HepG2 (cell line): ENCODE data around the gene ZC3H7B. TPM values are rescaled to one million over a fixed set of nuclear protein-coding genes. Genes with fewer than 3 reads are reported as not detected.

Experiments used
- BORCS8-MEF2B ChIP-seq: sonication (generic); formaldehyde crosslinking; IDR thresholded peaks from 2 replicates; pipeline ENCODE4 v1.8.0; 2022; ENCODE audit warnings: mild to moderate bottlenecking, missing genetic modification reagents
- CEBPG ChIP-seq: IDR thresholded peaks from 2 replicates; pipeline ENCODE4 v1.6.1; 2016
- EZH2 ChIP-seq: conservative IDR thresholded peaks from 2 replicates; pipeline ENCODE4 v1.6.1; 2012; ENCODE audit warnings: mild to moderate bottlenecking, low read depth, low read length, moderate library complexity
- RELA ChIP-seq: sonication (generic); formaldehyde crosslinking; IDR thresholded peaks from 2 replicates; pipeline ENCODE4 v1.4.0; 2020; ENCODE audit warnings: missing genetic modification reagents
- SOX6 ChIP-seq, 2 experiments: fragments of 450-650 bp in 1 of 2; sonication (generic) in 1 of 2; formaldehyde crosslinking in 1 of 2; IDR thresholded peaks; 2 replicates each; pipeline versions ENCODE4 v1.4.0 to v1.6.1; 2017 to 2020; ENCODE audit warnings: antibody characterized with exemption in 1 of 2, mild to moderate bottlenecking in 1 of 2, missing genetic modification reagents in 1 of 2
- YEATS4 ChIP-seq: sonication (generic); formaldehyde crosslinking; IDR thresholded peaks from 2 replicates; pipeline ENCODE4 v1.4.0; 2020; ENCODE audit warnings: missing genetic modification reagents, borderline replicate concordance
- YY1 ChIP-seq: IDR thresholded peaks from 2 replicates; pipeline ENCODE4 v1.6.1; 2011; ENCODE audit warnings: low read length, low read depth, moderate library complexity, mild to moderate bottlenecking; ENCODE audit not compliant: insufficient read depth, insufficient replicate concordance
- ZC3H4 ChIP-seq: sonication (generic); formaldehyde crosslinking; IDR thresholded peaks from 2 replicates; pipeline ENCODE4 v1.4.0; 2020; ENCODE audit warnings: missing genetic modification reagents, borderline replicate concordance
- ZNF367 ChIP-seq: sonication (generic); formaldehyde crosslinking; IDR thresholded peaks from 2 replicates; pipeline ENCODE4 v1.4.0; 2020; ENCODE audit warnings: missing genetic modification reagents, borderline replicate concordance
- ZNF431 ChIP-seq: sonication (generic); formaldehyde crosslinking; IDR thresholded peaks from 2 replicates; pipeline ENCODE4 v1.9.0; 2022; ENCODE audit warnings: missing genetic modification reagents, low read depth, mild to moderate bottlenecking, borderline replicate concordance
- ZNF629 ChIP-seq: sonication (generic); formaldehyde crosslinking; conservative IDR thresholded peaks from 2 replicates; pipeline ENCODE4 v1.5.0; 2020; ENCODE audit warnings: missing genetic modification reagents
- ZNF781 ChIP-seq: sonication (generic); formaldehyde crosslinking; IDR thresholded peaks from 2 replicates; pipeline ENCODE4 v1.5.1; 2020; ENCODE audit warnings: borderline replicate concordance, mild to moderate bottlenecking, missing genetic modification reagents; ENCODE audit errors: not compliant biosample characterization
- polyA plus RNA-seq, 8 experiments: library from polyadenylated mRNA; depleted of rRNA in 3 of 8; stranded (reverse) in 7 of 8; unstranded in 1 of 8; fragments of >200 nt; fragmentation: Illumina TruSeq in 4 of 8; extraction: Trizol in 4 of 8; gene quantifications; 2 replicates each; pipeline versions ENCODE4 v1.2.1 to v1.2.3, GENCODE V29; 2011 to 2016; ENCODE audit warnings: low read depth in 4 of 8, missing spikeins in 1 of 8, mixed read lengths in 1 of 8; ENCODE audit not compliant: insufficient read depth in 1 of 8
- total RNA-seq, 5 experiments: library from RNA; depleted of rRNA; stranded (reverse); fragments of >200 nt; fragmentation: Illumina TruSeq; extraction: Trizol; gene quantifications; 2 replicates each; pipeline ENCODE4 v1.2.3, GENCODE V29; 2016; ENCODE audit warnings: low read depth in 1 of 5
- TF ChIP-seq, protein P1 (sequence below): sonication (generic); formaldehyde crosslinking; IDR thresholded peaks from 2 replicates; pipeline ENCODE4 v1.4.0; 2020; ENCODE audit warnings: missing genetic modification reagents, borderline replicate concordance
- TF ChIP-seq, protein P2 (sequence below): sonication (generic); formaldehyde crosslinking; IDR thresholded peaks from 2 replicates; pipeline ENCODE4 v1.4.0; 2020; ENCODE audit warnings: missing genetic modification reagents
- TF ChIP-seq, protein P3 (sequence below): sonication (generic); formaldehyde crosslinking; IDR thresholded peaks from 2 replicates; pipeline ENCODE4 v1.5.1; 2020; ENCODE audit warnings: missing genetic modification reagents, mild to moderate bottlenecking, borderline replicate concordance
- TF ChIP-seq, protein P4 (sequence below): sonication (generic); formaldehyde crosslinking; IDR thresholded peaks from 2 replicates; pipeline ENCODE4 v1.4.0; 2020; ENCODE audit warnings: missing genetic modification reagents

ZC3H7B gene
- total and polyA plus RNA-seq, 2 of the 13 experiments (the other 11 are each of a cell fraction or from before 2014, with no cell fraction given), result 26.4 to 37.2 TPM

DNA sequence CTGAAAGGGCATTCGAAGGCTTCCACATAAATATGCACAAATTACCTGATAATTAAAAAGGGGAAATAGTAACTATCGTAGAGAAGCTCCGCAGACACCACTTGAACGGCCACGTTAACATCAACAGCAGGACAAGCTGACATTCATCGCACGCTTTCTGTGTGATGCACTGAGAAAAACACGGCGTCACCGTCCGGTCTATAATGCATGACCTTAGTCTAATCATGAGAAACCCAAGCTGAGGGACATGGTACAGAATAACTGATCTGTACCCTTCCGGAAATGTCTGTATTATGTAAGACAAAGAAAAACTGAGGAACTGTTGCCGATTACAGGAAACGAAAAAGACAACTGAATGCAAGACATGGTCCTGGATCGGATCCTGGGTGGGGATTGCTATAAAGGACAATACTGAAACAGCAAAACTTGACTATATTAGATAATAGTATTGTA is 14.7 kb upstream of the ZC3H7B start (continued):
- TF ChIP-seq ZC3H4 (CRISPR knock-in tag) (0 out of 2 replicates have a peak, but pooled peaks have one; percentile 48), ZNF781 (CRISPR knock-in tag) (no peak), BORCS8-MEF2B (no peak), SOX6 (IDR thresholded peaks at IDR 0.05) (no peak), SOX6 (CRISPR knock-in tag; IDR thresholded peaks at IDR 0.05) (peak; percentile 36), ZNF629 (peak; percentile 52), ZNF431 (CRISPR knock-in tag) (no peak), ZNF367 (CRISPR knock-in tag) (0 out of 2 replicates have a peak, but pooled peaks have one; percentile 33), EZH2 (no peak), RELA (CRISPR knock-in tag) (0 out of 2 replicates have a peak, but pooled peaks have one; percentile 17), YEATS4 (CRISPR knock-in tag) (peak; percentile 29), YY1 (no peak), CEBPG (CRISPR knock-in tag) (0 out of 2 replicates have a peak, but pooled peaks have one; percentile 40)
- TF ChIP-seq, protein P1, sequence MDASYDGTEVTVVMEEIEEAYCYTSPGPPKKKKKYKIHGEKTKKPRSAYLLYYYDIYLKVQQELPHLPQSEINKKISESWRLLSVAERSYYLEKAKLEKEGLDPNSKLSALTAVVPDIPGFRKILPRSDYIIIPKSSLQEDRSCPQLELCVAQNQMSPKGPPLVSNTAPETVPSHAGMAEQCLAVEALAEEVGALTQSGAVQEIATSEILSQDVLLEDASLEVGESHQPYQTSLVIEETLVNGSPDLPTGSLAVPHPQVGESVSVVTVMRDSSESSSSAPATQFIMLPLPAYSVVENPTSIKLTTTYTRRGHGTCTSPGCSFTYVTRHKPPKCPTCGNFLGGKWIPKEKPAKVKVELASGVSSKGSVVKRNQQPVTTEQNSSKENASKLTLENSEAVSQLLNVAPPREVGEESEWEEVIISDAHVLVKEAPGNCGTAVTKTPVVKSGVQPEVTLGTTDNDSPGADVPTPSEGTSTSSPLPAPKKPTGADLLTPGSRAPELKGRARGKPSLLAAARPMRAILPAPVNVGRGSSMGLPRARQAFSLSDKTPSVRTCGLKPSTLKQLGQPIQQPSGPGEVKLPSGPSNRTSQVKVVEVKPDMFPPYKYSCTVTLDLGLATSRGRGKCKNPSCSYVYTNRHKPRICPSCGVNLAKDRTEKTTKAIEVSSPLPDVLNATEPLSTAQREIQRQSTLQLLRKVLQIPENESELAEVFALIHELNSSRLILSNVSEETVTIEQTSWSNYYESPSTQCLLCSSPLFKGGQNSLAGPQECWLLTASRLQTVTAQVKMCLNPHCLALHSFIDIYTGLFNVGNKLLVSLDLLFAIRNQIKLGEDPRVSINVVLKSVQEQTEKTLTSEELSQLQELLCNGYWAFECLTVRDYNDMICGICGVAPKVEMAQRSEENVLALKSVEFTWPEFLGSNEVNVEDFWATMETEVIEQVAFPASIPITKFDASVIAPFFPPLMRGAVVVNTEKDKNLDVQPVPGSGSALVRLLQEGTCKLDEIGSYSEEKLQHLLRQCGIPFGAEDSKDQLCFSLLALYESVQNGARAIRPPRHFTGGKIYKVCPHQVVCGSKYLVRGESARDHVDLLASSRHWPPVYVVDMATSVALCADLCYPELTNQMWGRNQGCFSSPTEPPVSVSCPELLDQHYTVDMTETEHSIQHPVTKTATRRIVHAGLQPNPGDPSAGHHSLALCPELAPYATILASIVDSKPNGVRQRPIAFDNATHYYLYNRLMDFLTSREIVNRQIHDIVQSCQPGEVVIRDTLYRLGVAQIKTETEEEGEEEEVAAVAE (CRISPR knock-in tag), result no peak
- TF ChIP-seq, protein P2, sequence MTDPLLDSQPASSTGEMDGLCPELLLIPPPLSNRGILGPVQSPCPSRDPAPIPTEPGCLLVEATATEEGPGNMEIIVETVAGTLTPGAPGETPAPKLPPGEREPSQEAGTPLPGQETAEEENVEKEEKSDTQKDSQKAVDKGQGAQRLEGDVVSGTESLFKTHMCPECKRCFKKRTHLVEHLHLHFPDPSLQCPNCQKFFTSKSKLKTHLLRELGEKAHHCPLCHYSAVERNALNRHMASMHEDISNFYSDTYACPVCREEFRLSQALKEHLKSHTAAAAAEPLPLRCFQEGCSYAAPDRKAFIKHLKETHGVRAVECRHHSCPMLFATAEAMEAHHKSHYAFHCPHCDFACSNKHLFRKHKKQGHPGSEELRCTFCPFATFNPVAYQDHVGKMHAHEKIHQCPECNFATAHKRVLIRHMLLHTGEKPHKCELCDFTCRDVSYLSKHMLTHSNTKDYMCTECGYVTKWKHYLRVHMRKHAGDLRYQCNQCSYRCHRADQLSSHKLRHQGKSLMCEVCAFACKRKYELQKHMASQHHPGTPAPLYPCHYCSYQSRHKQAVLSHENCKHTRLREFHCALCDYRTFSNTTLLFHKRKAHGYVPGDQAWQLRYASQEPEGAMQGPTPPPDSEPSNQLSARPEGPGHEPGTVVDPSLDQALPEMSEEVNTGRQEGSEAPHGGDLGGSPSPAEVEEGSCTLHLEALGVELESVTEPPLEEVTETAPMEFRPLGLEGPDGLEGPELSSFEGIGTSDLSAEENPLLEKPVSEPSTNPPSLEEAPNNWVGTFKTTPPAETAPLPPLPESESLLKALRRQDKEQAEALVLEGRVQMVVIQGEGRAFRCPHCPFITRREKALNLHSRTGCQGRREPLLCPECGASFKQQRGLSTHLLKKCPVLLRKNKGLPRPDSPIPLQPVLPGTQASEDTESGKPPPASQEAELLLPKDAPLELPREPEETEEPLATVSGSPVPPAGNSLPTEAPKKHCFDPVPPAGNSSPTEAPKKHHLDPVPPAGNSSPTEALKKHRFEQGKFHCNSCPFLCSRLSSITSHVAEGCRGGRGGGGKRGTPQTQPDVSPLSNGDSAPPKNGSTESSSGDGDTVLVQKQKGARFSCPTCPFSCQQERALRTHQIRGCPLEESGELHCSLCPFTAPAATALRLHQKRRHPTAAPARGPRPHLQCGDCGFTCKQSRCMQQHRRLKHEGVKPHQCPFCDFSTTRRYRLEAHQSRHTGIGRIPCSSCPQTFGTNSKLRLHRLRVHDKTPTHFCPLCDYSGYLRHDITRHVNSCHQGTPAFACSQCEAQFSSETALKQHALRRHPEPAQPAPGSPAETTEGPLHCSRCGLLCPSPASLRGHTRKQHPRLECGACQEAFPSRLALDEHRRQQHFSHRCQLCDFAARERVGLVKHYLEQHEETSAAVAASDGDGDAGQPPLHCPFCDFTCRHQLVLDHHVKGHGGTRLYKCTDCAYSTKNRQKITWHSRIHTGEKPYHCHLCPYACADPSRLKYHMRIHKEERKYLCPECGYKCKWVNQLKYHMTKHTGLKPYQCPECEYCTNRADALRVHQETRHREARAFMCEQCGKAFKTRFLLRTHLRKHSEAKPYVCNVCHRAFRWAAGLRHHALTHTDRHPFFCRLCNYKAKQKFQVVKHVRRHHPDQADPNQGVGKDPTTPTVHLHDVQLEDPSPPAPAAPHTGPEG, result no peak
- TF ChIP-seq, protein P3, sequence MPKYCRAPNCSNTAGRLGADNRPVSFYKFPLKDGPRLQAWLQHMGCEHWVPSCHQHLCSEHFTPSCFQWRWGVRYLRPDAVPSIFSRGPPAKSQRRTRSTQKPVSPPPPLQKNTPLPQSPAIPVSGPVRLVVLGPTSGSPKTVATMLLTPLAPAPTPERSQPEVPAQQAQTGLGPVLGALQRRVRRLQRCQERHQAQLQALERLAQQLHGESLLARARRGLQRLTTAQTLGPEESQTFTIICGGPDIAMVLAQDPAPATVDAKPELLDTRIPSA (CRISPR knock-in tag), result no peak
- TF ChIP-seq, protein P4, sequence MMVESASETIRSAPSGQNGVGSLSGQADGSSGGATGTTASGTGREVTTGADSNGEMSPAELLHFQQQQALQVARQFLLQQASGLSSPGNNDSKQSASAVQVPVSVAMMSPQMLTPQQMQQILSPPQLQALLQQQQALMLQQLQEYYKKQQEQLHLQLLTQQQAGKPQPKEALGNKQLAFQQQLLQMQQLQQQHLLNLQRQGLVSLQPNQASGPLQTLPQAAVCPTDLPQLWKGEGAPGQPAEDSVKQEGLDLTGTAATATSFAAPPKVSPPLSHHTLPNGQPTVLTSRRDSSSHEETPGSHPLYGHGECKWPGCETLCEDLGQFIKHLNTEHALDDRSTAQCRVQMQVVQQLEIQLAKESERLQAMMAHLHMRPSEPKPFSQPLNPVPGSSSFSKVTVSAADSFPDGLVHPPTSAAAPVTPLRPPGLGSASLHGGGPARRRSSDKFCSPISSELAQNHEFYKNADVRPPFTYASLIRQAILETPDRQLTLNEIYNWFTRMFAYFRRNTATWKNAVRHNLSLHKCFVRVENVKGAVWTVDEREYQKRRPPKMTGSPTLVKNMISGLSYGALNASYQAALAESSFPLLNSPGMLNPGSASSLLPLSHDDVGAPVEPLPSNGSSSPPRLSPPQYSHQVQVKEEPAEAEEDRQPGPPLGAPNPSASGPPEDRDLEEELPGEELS (CRISPR knock-in tag), result 0 out of 2 replicates have a peak, but pooled peaks have one; percentile 22
